Stomach smooth muscle (tissue), 2 donors: ENCODE results near the gene ZNF385B.

Experiments
- H3K27ac ChIP-seq: one replicate; pipeline ENCODE4 v1.7.0; 2013; ENCODE audit warnings: mild to moderate bottlenecking, low read length, inconsistent platforms
- H3K27me3 ChIP-seq, 2 donors: one replicate each; pipeline ENCODE4 v1.7.0; 2013; ENCODE audit warnings: low read length in 2 of 2; ENCODE audit not compliant: insufficient read depth in 2 of 2, control insufficient read depth in 1 of 2
- H3K36me3 ChIP-seq, 2 donors: one replicate each; pipeline ENCODE4 v1.7.0; 2013; ENCODE audit warnings: low read length in 2 of 2; ENCODE audit not compliant: control insufficient read depth in 2 of 2, insufficient read depth in 2 of 2
- H3K4me1 ChIP-seq: one replicate; pipeline ENCODE4 v1.7.0; 2013; ENCODE audit warnings: low read length; ENCODE audit not compliant: control insufficient read depth, insufficient read depth
- H3K4me3 ChIP-seq, 2 donors: one replicate each; pipeline ENCODE4 v1.7.0; 2013; ENCODE audit warnings: low read length in 2 of 2
- H3K9ac ChIP-seq, 2 donors: one replicate each; pipeline ENCODE4 v1.7.0; 2013; ENCODE audit warnings: low read length in 2 of 2, mild to moderate bottlenecking in 1 of 2
- H3K9me3 ChIP-seq, 2 donors: one replicate each; pipeline ENCODE4 v1.7.0; 2013; ENCODE audit warnings: low read length in 2 of 2; ENCODE audit not compliant: control insufficient read depth in 2 of 2
- donor health status: healthy.
- donor health status: Pancreatic carcinoma.

Gene ZNF385B

GRCh38 chr2:179825494-179825893, 35.9 kb downstream of the ZNF385B start:
- Histone ChIP-seq H3K27ac (no peak overlapping the region), H3K9me3 (no peaks in the 10 kb centered on the region), H3K36me3 (no peaks in the 10 kb centered on the region), H3K4me3 (no peak overlapping the region), H3K9ac (no peak overlapping the region), H3K4me1 (no peaks in the 10 kb centered on the region), H3K27me3 (no peaks in the 10 kb centered on the region)

GRCh38 chr2:179824961-179825360, 36.5 kb downstream of the ZNF385B start:
- Histone ChIP-seq H3K9me3 (no peaks in the 10 kb centered on the region), H3K27me3 (no peaks in the 10 kb centered on the region), H3K36me3 (no peaks in the 10 kb centered on the region), H3K9ac (no peak overlapping the region), H3K27ac (no peak overlapping the region), H3K4me3 (no peak overlapping the region), H3K4me1 (no peaks in the 10 kb centered on the region)

GRCh38 chr2:179822540-179822939, 38.9 kb downstream of the ZNF385B start:
- Histone ChIP-seq H3K27me3 (no peaks in the 10 kb centered on the region), H3K4me1 (peaks cover 3% of the 10 kb centered on the region), H3K27ac (no peak overlapping the region), H3K4me3 (no peak overlapping the region), H3K9me3 (no peaks in the 10 kb centered on the region), H3K9ac (no peak overlapping the region), H3K36me3 (no peaks in the 10 kb centered on the region)

- H3K9me3 ChIP-seq = no peaks in the 10 kb centered on the region
- H3K9ac ChIP-seq = no peak overlapping the region
- no peaks in the 10 kb centered on the region for H3K27me3 ChIP-seq
- no peak overlapping the region for H3K27ac ChIP-seq
- no peaks in the 10 kb centered on the region for H3K36me3 ChIP-seq
- peaks cover 4% of the 10 kb centered on the region for H3K4me1 ChIP-seq
- no peak overlapping the region for H3K4me3 ChIP-seq
Measured at GRCh38 chr2:179818546-179818945, 42.9 kb downstream of the ZNF385B start.

- peaks cover 4% of the 10 kb centered on the region for H3K4me1 ChIP-seq
- H3K36me3 ChIP-seq = no peaks in the 10 kb centered on the region
- H3K27ac ChIP-seq = no peak overlapping the region
- H3K9me3 ChIP-seq = no peaks in the 10 kb centered on the region
- H3K27me3 ChIP-seq = no peaks in the 10 kb centered on the region
- H3K4me3 ChIP-seq = peak overlapping the region; percentile 6 to 10
- no peak overlapping the region for H3K9ac ChIP-seq
Measured at GRCh38 chr2:179817181-179817841, 44.1 kb downstream of the ZNF385B start.

- no peak overlapping the region for H3K9ac ChIP-seq
- H3K9me3 ChIP-seq = no peaks in the 10 kb centered on the region
- H3K27me3 ChIP-seq = no peaks in the 10 kb centered on the region
- no peaks in the 10 kb centered on the region for H3K36me3 ChIP-seq
- H3K4me1 ChIP-seq = peaks cover 4% of the 10 kb centered on the region
- H3K27ac ChIP-seq = no peak overlapping the region
- no peak overlapping the region for H3K4me3 ChIP-seq
Measured at GRCh38 chr2:179814050-179814449, 47.4 kb downstream of the ZNF385B start.

GRCh38 chr2:179812501-179812900, 48.9 kb downstream of the ZNF385B start:
- no peak overlapping the region for H3K9ac ChIP-seq
- H3K4me3 ChIP-seq = no peak overlapping the region
- peaks cover under 1% of the 10 kb centered on the region for H3K4me1 ChIP-seq
- H3K36me3 ChIP-seq = no peaks in the 10 kb centered on the region
- no peaks in the 10 kb centered on the region for H3K9me3 ChIP-seq
- no peaks in the 10 kb centered on the region for H3K27me3 ChIP-seq
- H3K27ac ChIP-seq = no peak overlapping the region

GRCh38 chr2:179811042-179811441, 50.4 kb downstream of the ZNF385B start:
- H3K4me3 ChIP-seq = no peak overlapping the region
- no peaks in the 10 kb centered on the region for H3K4me1 ChIP-seq
- no peak overlapping the region for H3K27ac ChIP-seq
- H3K36me3 ChIP-seq = no peaks in the 10 kb centered on the region
- H3K9ac ChIP-seq = no peak overlapping the region
- no peaks in the 10 kb centered on the region for H3K27me3 ChIP-seq
- no peaks in the 10 kb centered on the region for H3K9me3 ChIP-seq

- H3K9ac ChIP-seq = no peak overlapping the region
- H3K27me3 ChIP-seq = no peaks in the 10 kb centered on the region
- H3K4me3 ChIP-seq = no peak overlapping the region
- H3K4me1 ChIP-seq = no peaks in the 10 kb centered on the region
- H3K27ac ChIP-seq = no peak overlapping the region
- no peaks in the 10 kb centered on the region for H3K36me3 ChIP-seq
- no peaks in the 10 kb centered on the region for H3K9me3 ChIP-seq
Measured at GRCh38 chr2:179809606-179810005, 51.8 kb downstream of the ZNF385B start.

GRCh38 chr2:179805001-179805400, 56.4 kb downstream of the ZNF385B start:
- Histone ChIP-seq H3K27me3 (no peaks in the 10 kb centered on the region), H3K27ac (no peak overlapping the region), H3K9ac (no peak overlapping the region), H3K9me3 (no peaks in the 10 kb centered on the region), H3K4me3 (no peak overlapping the region), H3K36me3 (no peaks in the 10 kb centered on the region), H3K4me1 (no peaks in the 10 kb centered on the region)

- no peaks in the 10 kb centered on the region for H3K36me3 ChIP-seq
- no peaks in the 10 kb centered on the region for H3K9me3 ChIP-seq
- H3K9ac ChIP-seq = no peak overlapping the region
- no peaks in the 10 kb centered on the region for H3K4me1 ChIP-seq
- no peaks in the 10 kb centered on the region for H3K27me3 ChIP-seq
- H3K27ac ChIP-seq = no peak overlapping the region
- H3K4me3 ChIP-seq = no peak overlapping the region
Measured at GRCh38 chr2:179804206-179804605, 57.2 kb downstream of the ZNF385B start.
